ENCODE data around the gene HMBS. TPM values are rescaled to one million over a fixed set of nuclear protein-coding genes. Genes with fewer than 3 reads are reported as not detected.

Gene HMBS
- total RNA-seq (ENCODE audit: low replicate concordance) = 4.1 and 7.6 TPM in 2 replicates

DNA sequence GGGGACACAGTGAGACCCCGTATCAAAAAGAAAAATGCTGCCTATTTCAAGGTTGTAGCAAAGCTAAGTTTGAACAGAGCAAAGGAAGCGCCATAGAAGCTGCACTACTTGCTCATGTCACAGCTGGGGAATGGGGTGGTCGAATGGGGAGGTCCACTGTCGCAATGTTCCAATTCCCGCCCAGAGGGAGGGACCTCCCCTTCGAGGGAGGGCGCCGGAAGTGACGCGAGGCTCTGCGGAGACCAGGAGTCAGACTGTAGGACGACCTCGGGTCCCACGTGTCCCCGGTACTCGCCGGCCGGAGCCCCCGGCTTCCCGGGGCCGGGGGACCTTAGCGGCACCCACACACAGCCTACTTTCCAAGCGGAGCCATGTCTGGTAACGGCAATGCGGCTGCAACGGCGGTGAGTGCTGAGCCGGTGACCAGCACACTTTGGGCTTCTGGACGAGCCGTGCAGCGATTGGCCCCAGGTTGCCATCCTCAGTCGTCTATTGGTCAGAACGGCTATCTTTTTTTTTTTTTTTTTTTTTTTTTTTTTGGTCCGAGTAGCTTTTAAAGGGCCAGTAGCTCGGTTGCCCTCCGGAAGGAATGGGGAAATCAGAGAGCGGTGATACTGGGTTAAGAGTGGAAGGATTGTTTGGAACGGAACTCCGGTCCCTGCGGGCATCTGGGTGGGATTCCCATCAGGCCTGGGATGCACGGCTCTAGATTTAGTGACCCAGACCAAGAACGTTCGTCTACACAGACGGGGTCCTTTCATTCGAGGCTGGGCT is at the start of gene HMBS:
Gene HMBS, plus strand, starts transcription at position 219 of the 774 bp plus-strand sequence. Its CDS starts 153 bp downstream, at position 372.

GRCh38 chr11:119057000-119057769 is 27.5 kb upstream of the HMBS start, which contains the start of gene HYOU1:
Gene HYOU1, minus strand, starts transcription at chr11:119057205. Its CDS starts 1,045 bp downstream, at chr11:119056160.

GRCh38 chr11:119067371-119068222 is 17.1 kb upstream of the HMBS start, which contains the start of gene VPS11:
Gene VPS11, plus strand, starts transcription at chr11:119067818. Its CDS starts 6 bp downstream, at chr11:119067824.

DNA sequence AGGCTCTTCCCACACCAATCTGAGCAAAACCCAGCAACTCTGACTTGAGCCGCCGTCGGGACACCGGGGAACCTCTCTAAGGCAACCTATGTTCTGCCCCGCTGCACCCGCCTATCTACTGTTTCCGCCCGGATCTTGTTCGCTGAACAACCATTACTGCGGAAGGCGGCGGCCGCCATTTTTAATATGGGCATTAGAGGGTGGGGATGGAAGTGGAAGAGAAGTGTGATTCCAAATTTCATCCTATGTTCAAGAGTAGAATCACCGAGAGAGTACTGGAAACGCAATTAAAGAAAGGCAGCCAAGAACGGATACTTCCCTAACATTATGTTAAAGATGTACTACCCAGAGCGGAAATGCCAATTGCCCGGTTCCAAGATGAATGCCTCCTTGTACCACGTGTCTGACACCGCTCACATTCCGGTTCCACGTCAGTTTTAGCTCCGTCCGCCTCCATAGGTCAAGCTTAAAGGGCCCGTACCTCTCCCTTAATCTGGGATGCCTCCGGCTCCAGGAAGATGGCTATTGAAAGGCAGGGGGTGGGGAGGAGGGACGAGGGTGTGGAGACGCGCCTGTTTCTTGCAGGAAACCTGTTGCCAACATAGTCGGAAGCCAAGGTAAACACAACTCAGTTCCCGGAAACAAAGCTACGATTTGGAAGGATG is 17.2 kb downstream of the HMBS start, which contains the start of gene DPAGT1:
Gene DPAGT1, minus strand, starts transcription at position 95 of the 665 bp plus-strand sequence. CDS start 198 bp downstream, outside the sequence.

DNA sequence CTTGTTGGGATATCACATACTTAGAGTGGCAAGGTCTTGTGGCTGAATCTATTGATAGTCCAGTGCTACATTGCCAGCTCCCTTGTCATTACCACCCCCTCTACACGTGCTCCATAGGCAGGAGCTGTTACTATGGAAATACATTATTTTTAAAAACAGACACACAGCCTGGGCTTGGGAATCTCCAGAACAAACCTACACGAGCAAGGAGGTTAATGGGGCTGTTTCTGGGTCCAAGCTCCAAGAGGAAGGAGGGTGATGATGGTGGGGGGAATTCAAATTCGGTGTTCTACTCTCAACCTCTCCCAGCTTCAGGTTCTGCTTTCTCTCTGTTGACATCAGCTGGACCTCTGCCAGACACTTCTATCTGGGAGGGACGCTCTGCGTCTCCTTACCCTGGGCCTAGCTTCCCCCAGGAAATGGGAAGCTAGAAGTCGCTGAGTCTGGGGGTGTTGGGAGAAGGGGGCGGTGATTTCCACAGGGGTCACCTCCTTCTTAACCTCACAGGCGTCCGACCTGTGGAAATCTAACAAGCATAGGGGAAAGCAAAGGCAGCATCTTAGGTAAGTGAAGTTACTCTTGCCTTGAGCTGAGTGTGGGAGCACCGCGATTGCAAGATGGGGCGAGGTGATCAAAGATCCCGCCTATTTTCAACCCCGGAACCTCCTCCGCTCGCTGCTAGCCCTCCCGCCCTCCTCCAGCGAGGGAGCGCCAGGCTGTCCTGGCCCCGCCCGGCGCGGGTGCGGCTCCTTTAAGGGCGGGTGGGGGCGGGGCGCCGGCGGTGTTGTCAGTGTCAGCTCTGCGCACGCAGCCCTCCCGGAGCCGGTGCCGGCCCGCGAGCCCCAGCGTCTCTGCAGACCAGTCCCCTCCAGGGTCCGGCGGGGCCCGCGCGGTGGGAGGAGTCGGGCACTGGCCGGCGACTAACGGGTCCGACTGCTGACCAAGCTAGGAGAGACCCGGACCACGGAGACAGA is 22.2 kb downstream of the HMBS start, which contains the start of gene C2CD2L:
Gene C2CD2L, plus strand, starts transcription at position 781 of the 974 bp plus-strand sequence. CDS start 398 bp downstream, outside the sequence.

DNA sequence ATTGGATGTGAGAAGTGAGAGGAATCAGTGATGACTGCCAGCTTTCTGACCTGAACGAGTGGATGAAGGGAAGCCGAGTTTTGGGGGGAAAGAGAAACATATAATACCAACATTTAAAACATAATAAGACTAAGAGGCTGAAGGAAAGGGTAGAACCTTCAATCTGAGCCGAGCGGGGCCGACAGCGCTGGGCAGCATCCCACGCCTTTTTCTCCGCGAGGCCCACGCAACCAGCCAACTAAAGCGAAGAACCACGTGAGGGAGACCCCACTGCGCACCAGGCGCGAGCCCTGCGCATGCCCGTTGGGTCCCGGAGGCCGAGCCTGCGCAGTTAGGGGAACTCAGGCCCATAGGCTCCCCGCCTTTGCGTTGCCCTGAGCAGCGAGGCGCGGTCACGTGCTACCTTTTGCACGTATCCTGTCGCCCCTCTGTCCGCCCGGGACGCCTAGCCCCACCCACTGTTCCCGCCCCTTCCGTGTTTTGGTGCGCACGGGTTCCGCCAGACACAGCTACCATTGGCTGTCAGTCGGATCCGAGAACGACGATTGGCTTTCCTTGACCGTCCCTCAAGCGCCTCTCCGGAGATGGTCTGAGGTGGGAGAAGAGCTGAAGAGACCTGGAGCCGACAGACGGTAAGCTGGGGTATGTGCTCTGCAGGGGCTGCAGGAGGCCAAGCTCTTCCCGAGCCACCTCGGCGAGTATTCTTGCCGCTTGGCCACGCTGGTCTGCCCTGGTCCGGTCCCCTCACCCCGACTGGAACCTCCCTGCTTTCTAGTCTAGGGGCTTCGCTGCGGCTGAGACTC is 36.5 kb downstream of the HMBS start, which contains the start of gene HINFP:
Gene HINFP, plus strand, starts transcription at position 573 of the 803 bp plus-strand sequence. CDS start 5,365 bp downstream, outside the sequence.

Other genes starting within 250 kb of the HMBS start
- gene CXCR5, start 201.0 kb upstream of the HMBS start, total RNA-seq (ENCODE audit: low replicate concordance) = not detected in 2 replicates
- gene BCL9L, start 159.0 kb upstream of the HMBS start, total RNA-seq (ENCODE audit: low replicate concordance) = 3.7 and 19.3 TPM in 2 replicates
- gene UPK2, start 128.6 kb upstream of the HMBS start, total RNA-seq (ENCODE audit: low replicate concordance) = not detected in 2 replicates
- not detected in 2 replicates for gene FOXR1, start 113.1 kb upstream of the HMBS start, total RNA-seq (ENCODE audit: low replicate concordance)
- gene CENATAC, start 86.7 kb upstream of the HMBS start, total RNA-seq (ENCODE audit: low replicate concordance) = 7.3 and 13.5 TPM in 2 replicates
- 338 and 761 TPM in 2 replicates for gene RPS25, start 66.5 kb upstream of the HMBS start, total RNA-seq (ENCODE audit: low replicate concordance)
- 114 and 129 TPM in 2 replicates for gene TRAPPC4, start 66.1 kb upstream of the HMBS start, total RNA-seq (ENCODE audit: low replicate concordance)
- 7.0 and 9.7 TPM in 2 replicates for gene SLC37A4, start 54.0 kb upstream of the HMBS start, total RNA-seq (ENCODE audit: low replicate concordance)
- 73.9 and 160 TPM in 2 replicates for gene HYOU1, start 27.7 kb upstream of the HMBS start, total RNA-seq (ENCODE audit: low replicate concordance)
- gene VPS11, start 17.1 kb upstream of the HMBS start, total RNA-seq (ENCODE audit: low replicate concordance) = 25.0 and 42.0 TPM in 2 replicates
- gene DPAGT1, start 17.0 kb downstream of the HMBS start, total RNA-seq (ENCODE audit: low replicate concordance) = 9.8 and 19.9 TPM in 2 replicates
- gene C2CD2L, start 22.5 kb downstream of the HMBS start, total RNA-seq (ENCODE audit: low replicate concordance) = 1.1 and 4.4 TPM in 2 replicates
- gene HINFP, start 36.7 kb downstream of the HMBS start, total RNA-seq (ENCODE audit: low replicate concordance) = 10.9 and 18.8 TPM in 2 replicates
- gene ABCG4, start 64.2 kb downstream of the HMBS start, total RNA-seq (ENCODE audit: low replicate concordance) = under 0.01 and 0.15 TPM in 2 replicates
- 9.7 and 14.3 TPM in 2 replicates for gene NLRX1, start 83.8 kb downstream of the HMBS start, total RNA-seq (ENCODE audit: low replicate concordance)
- 0.35 TPM in 1 of 2 replicates, not detected in the other for gene NHERF4, start 100.6 kb downstream of the HMBS start, total RNA-seq (ENCODE audit: low replicate concordance)
- 2.5 and 3.9 TPM in 2 replicates for gene CBL, start 121.5 kb downstream of the HMBS start, total RNA-seq (ENCODE audit: low replicate concordance)
- 11.8 and 25.4 TPM in 2 replicates for gene MCAM, start 232.2 kb downstream of the HMBS start, total RNA-seq (ENCODE audit: low replicate concordance)
- gene RNF26, start 249.6 kb downstream of the HMBS start, total RNA-seq (ENCODE audit: low replicate concordance) = 1.9 and 2.7 TPM in 2 replicates

All from smooth muscle cell of the coronary artery (primary cell).